ENCODE data around the gene TRPM3. TPM values are rescaled to one million over a fixed set of nuclear protein-coding genes. Genes with fewer than 3 reads are reported as not detected.

Gene TRPM3
- total and polyA plus RNA-seq, 2 of the 8 experiments (the other 6 are each of a cell fraction or from before 2014, with no cell fraction given): 2.4 to 10.9 TPM

DNA sequence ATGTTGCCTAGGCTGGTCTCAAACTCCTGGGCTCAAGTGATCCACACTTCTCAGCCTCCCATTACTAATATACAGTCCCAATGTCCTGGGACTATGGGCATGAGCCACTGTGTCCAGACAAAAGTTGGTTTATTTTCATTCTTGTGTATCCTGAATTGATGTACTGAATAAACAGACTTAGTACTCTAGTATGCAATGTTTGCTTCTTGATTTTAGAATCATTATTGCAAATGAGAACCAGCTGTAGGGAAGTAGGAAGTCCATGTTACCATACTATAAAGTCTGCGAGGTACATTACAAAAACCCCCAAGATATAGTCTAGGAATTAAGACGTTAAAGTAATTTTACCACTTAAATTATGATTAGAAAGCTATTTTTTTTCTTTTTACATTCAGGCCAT is 372.4 kb downstream of the TRPM3 start:
- Histone ChIP-seq H3K36me3 (ENCODE audit: control insufficient read depth in 2 of 4, insufficient read depth in 4 of 4, low read length in 3 of 4) (no peaks in the 10 kb centered on the region; a peak in 1 of 8 replicates), H4K8ac (ENCODE audit: extremely low read depth, insufficient read depth, low read length) (no peak overlapping the region), H2BK20ac (ENCODE audit: low read length) (no peak overlapping the region), H2BK5ac (ENCODE audit: low read depth, low read length) (no peak overlapping the region), H3K4ac (replicated peaks; ENCODE audit: insufficient read length, low read depth, low read length) (no peak overlapping the region), H3K79me1 (ENCODE audit: low read depth, low read length) (no peaks in the 10 kb centered on the region), H2AFZ (ENCODE audit: low read length) (no peak overlapping the region), H2BK120ac (replicated peaks; ENCODE audit: low read depth, low read length) (no peak overlapping the region), H3K27me3 (replicated peaks in 1 of 4; ENCODE audit: control insufficient read depth in 3 of 4, extremely low read depth in 1 of 4, insufficient read depth in 3 of 4, low read length in 3 of 4) (no peaks in the 10 kb centered on the region), H3K18ac (ENCODE audit: extremely low read depth, low read length) (no peak overlapping the region), H3K23me2 (ENCODE audit: low read depth, low read length) (no peaks in the 10 kb centered on the region), H4K91ac (replicated peaks; ENCODE audit: insufficient read length, low read length) (no peak overlapping the region), H3K4me1 (replicated peaks in 1 of 4; ENCODE audit: control insufficient read depth in 3 of 4, insufficient read depth in 4 of 4, low read length in 3 of 4) (no peaks in the 10 kb centered on the region), H3K4me3 (ENCODE audit: extremely low read depth in 1 of 4, insufficient read depth in 2 of 4, low read depth in 3 of 4, low read length in 4 of 4) (no peak overlapping the region), H3K23ac (ENCODE audit: insufficient read length) (no peak overlapping the region), H3K56ac (replicated peaks; ENCODE audit: insufficient read length, low read depth, low read length) (no peak overlapping the region), H3K14ac (ENCODE audit: insufficient read length) (no peak overlapping the region), H3K4me2 (ENCODE audit: insufficient read depth in 1 of 2, low read depth in 2 of 2, low read length in 2 of 2) (no peak overlapping the region), H3K27ac (ENCODE audit: low read depth, low read length) (no peak overlapping the region), H3K9ac (replicated peaks in 1 of 4; ENCODE audit: extremely low read depth in 1 of 4, low read depth in 3 of 4, low read length in 3 of 4) (no peak overlapping the region), H4K20me1 (replicated peaks in 1 of 2; ENCODE audit: control insufficient read depth in 1 of 2, insufficient read depth in 2 of 2, low read length in 2 of 2) (no peaks in the 10 kb centered on the region), H2BK15ac (ENCODE audit: low read length) (no peak overlapping the region), H2BK12ac (ENCODE audit: low read depth, low read length) (no peak overlapping the region), H2AK5ac (ENCODE audit: low read depth, low read length) (no peak overlapping the region), H3K9me3 (ENCODE audit: insufficient read depth in 2 of 2, low read depth in 1 of 2, low read length in 1 of 2) (no peaks in the 10 kb centered on the region), H4K5ac (ENCODE audit: insufficient read length, low read depth, low read length) (no peak overlapping the region), H3K79me2 (ENCODE audit: control insufficient read depth in 1 of 2, insufficient read depth in 2 of 2, low read length in 2 of 2) (no peaks in the 10 kb centered on the region)
- DNase-seq (ENCODE audit: low read depth in 1 of 2, low spot score in 2 of 2): no peak
- CTCF ChIA-PET (ENCODE audit: partially characterized antibody): interaction anchor here (1.3 to 1.8 kb wide), 2 partner anchors 8 to 14 kb away, joined by 4 to 5 read pairs; no protein-coding TSS in a partner anchor
- no peak for TF ChIP-seq CHD1 (IDR thresholded peaks at IDR 0.05; ENCODE audit: low read depth, low read length)
- no peak for TF ChIP-seq KDM4A (IDR thresholded peaks at IDR 0.05; ENCODE audit: low read depth, low read length, severe bottlenecking)
- TF ChIP-seq TEAD4 (IDR thresholded peaks at IDR 0.05; ENCODE audit: low read depth, low read length): no peak
- TF ChIP-seq CREB1 (IDR thresholded peaks at IDR 0.05): no peak
- TF ChIP-seq, protein P1, sequence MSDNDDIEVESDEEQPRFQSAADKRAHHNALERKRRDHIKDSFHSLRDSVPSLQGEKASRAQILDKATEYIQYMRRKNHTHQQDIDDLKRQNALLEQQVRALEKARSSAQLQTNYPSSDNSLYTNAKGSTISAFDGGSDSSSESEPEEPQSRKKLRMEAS (IDR thresholded peaks at IDR 0.05): no peak
- TF ChIP-seq POU5F1 (IDR thresholded peaks at IDR 0.05; ENCODE audit: low read depth, low read length): no peak
- TF ChIP-seq BRCA1 (IDR thresholded peaks at IDR 0.05; ENCODE audit: low read depth, low read length): no peak
- TF ChIP-seq, protein P2, sequence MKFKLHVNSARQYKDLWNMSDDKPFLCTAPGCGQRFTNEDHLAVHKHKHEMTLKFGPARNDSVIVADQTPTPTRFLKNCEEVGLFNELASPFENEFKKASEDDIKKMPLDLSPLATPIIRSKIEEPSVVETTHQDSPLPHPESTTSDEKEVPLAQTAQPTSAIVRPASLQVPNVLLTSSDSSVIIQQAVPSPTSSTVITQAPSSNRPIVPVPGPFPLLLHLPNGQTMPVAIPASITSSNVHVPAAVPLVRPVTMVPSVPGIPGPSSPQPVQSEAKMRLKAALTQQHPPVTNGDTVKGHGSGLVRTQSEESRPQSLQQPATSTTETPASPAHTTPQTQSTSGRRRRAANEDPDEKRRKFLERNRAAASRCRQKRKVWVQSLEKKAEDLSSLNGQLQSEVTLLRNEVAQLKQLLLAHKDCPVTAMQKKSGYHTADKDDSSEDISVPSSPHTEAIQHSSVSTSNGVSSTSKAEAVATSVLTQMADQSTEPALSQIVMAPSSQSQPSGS (IDR thresholded peaks at IDR 0.05; ENCODE audit: low read length): no peak
- no peak for TF ChIP-seq GTF2F1 (IDR thresholded peaks at IDR 0.05; ENCODE audit: borderline replicate concordance, low read depth, low read length)
- TF ChIP-seq SIN3A (conservative IDR thresholded peaks at IDR 0.05 in 1 of 2, IDR thresholded peaks at IDR 0.05 in 1 of 2; ENCODE audit: low read depth in 1 of 2, low read length in 2 of 2): no peak
- TF ChIP-seq, protein P3, sequence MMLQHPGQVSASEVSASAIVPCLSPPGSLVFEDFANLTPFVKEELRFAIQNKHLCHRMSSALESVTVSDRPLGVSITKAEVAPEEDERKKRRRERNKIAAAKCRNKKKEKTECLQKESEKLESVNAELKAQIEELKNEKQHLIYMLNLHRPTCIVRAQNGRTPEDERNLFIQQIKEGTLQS (IDR thresholded peaks at IDR 0.05; ENCODE audit: insufficient read depth, low read depth, low read length): no peak
- no peak for TF ChIP-seq SIRT6 (IDR thresholded peaks at IDR 0.05; ENCODE audit: low read length)
- no peak for FAIRE-seq
- POLR2A ChIA-PET (ENCODE audit: partially characterized antibody): no interaction called here
- whole genome bisulfite sequencing, 2 experiments (ENCODE audit: extremely low coverage in 1 of 2, insufficient coverage in 1 of 2, insufficient read length in 1 of 2, insufficient replicate concordance in 2 of 2, low coverage in 1 of 2, low lambda C conversion rate in 2 of 2, missing lambda C conversion rate in 1 of 2): 92% methylated on average over 2 of the region's 2 CpGs; no CpG with 5 or more reads in 1 of the 2 experiments

Measured in H1 (cell line).